Mucosa of stomach (tissue), 1 donor: Measurements from ENCODE around the gene ERICH6.

Source experiments
- H3K27me3 ChIP-seq: one replicate; pipeline ENCODE4 v1.7.0; 2013; ENCODE audit warnings: mild to moderate bottlenecking, low read length; ENCODE audit not compliant: control insufficient read depth, insufficient read depth
- H3K36me3 ChIP-seq: one replicate; pipeline ENCODE4 v1.7.0; 2013; ENCODE audit warnings: low read length; ENCODE audit not compliant: control insufficient read depth, insufficient read depth
- H3K4me1 ChIP-seq: one replicate; pipeline ENCODE4 v1.7.0; 2013; ENCODE audit warnings: mild to moderate bottlenecking, low read length; ENCODE audit not compliant: control insufficient read depth, insufficient read depth
- H3K4me3 ChIP-seq: one replicate; pipeline ENCODE4 v1.7.0; 2013; ENCODE audit warnings: low read length
- H3K9ac ChIP-seq: one replicate; pipeline ENCODE4 v1.7.0; 2013; ENCODE audit warnings: mild to moderate bottlenecking, low read length, moderate library complexity
- H3K9me3 ChIP-seq: one replicate; pipeline ENCODE4 v1.7.0; 2013; ENCODE audit warnings: mild to moderate bottlenecking, low read length, moderate library complexity; ENCODE audit not compliant: control insufficient read depth
- donor health status: Pancreatic carcinoma.

ERICH6 gene

DNA sequence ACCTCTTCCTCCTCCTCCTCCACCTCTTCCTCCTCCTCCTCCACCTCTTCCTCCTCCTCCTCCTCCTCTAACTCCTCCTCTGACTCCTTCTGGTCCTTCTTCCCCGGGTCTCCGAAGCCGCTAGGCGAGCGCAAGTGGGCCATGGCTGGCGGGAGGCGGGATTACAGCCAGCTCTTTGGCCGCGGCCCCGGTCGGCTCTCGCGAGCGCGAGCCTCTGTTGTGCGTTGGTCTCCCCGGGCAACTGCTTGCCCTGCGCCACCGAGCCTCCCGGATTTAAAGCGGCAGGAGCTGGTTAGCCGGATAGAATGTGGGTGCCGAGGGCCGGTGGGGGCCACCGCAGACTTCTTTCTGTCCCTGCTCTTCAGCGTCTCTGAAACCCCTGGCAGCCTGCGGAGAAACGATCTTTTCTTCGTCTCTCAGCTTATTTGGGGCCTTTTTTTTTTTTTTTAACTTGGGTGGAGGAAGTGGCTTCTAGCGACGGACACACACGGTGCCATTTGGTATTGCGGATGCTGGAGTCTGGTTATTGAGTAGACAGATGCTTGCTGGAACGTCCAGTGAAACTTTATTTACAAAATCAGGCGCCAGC, at the start of gene ERICH6:
Gene ERICH6, minus strand, starts transcription at position 165 of the 589 bp plus-strand sequence. Its CDS starts 22 bp downstream, at position 143.
- H3K9ac ChIP-seq, result peak within 1 kb of the TSS; percentile 88
- H3K36me3 ChIP-seq, result no peaks in the 10 kb centered on the region
- no peaks in the 10 kb centered on the region for H3K9me3 ChIP-seq
- H3K4me1 ChIP-seq, result no peaks in the 10 kb centered on the region
- peak within 1 kb of the TSS; percentile 17 for H3K4me3 ChIP-seq
- no peaks in the 10 kb centered on the region for H3K27me3 ChIP-seq

DNA sequence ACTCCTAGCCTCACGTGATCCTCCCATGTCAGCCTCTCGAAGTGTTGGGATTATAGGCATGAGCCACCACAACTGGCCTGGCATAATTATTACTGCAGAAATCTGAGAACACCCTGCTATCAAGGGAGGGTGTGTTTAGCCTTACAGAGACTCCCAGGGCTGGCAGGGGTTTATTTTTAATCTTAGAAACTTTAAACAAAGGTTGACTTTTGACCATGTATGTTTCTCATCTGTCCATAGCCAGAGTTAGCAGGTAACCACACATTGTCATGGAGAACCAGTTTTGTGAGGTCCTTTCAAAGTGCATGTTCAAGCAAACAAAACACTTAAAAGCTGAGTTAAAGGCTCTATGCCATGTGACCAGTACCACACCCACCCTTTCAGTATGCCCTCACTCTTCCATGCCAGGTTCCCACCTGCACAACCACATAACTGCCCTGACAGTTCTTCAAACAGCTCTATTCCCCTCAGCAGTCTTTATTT, 48.1 kb upstream of the ERICH6 start:
- H3K36me3 ChIP-seq, result no peaks in the 10 kb centered on the region
- H3K9me3 ChIP-seq, result no peaks in the 10 kb centered on the region
- no peak overlapping the region for H3K4me3 ChIP-seq
- peaks cover 62% of the 10 kb centered on the region for H3K4me1 ChIP-seq
- H3K9ac ChIP-seq, result no peak overlapping the region
- H3K27me3 ChIP-seq, result no peaks in the 10 kb centered on the region

DNA sequence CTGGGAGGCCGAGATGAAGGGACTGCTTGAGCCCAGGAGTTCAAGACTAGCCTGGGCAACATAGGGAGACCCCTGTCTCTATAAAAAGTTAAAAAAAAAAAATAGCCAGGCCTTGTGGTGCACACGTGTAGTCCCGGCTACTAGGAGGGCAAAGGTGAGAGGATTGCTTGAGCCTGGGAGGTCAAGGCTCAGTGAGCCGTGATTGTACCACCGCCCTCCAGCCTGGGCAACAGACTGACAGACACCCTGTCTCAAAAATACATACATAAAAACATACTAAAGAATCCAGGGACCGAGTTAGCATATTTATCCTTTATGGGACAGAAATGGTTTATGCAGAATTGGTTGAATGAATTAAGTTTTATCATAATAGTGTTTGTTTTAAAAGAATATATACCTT, 45.5 kb upstream of the ERICH6 start:
- H3K36me3 ChIP-seq, result no peaks in the 10 kb centered on the region
- H3K27me3 ChIP-seq, result no peaks in the 10 kb centered on the region
- no peak overlapping the region for H3K9ac ChIP-seq
- H3K4me1 ChIP-seq, result peaks cover 78% of the 10 kb centered on the region
- H3K9me3 ChIP-seq, result no peaks in the 10 kb centered on the region
- no peak overlapping the region for H3K4me3 ChIP-seq

- Histone ChIP-seq H3K4me1 (peaks cover 76% of the 10 kb centered on the region), H3K4me3 (no peak overlapping the region)
These were observed 44.9 kb upstream of the ERICH6 start for GRCh38 chr3:150748684-150749047.

DNA sequence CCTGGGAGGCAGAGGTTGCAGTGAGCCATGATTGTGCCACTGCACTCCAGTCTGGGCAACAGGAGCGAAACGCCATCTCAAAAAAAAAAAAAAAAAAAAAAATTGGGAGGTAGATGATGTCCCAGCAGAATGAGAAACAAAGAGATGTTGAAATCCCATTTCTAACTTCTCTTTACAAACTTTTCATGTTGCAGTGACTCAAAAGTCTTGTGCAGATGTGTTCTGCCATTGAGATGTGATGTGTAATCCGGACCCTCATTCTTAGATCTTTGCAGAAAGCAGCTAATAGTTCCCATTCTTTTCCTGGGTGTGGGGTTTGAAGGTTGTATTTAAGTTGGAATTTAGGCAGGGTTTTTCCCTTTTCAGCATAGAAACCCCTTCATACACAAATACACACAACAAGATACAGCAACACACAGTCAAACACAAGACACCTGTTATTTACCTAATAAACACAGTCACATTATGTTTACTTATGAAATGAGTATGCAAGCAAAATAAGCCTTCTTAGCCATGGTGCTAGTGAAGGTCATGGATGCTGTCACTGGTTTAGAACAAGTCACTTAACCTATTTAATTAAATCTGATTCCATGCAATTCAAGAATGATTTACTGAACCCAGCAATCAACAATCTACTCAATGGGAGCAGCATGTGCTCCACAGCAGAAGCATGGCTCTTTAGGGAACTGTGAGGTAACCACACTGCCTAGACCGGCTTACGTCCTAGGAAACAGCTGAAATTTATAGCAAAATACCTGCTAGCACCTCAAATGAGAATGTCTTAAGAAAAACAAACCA, 44.4 kb upstream of the ERICH6 start:
- Histone ChIP-seq H3K4me3 (no peak overlapping the region), H3K36me3 (no peaks in the 10 kb centered on the region), H3K9ac (no peak overlapping the region), H3K4me1 (peaks cover 70% of the 10 kb centered on the region), H3K9me3 (no peaks in the 10 kb centered on the region), H3K27me3 (no peaks in the 10 kb centered on the region)

More at GRCh38 chr3:150748684-150749047, 44.9 kb upstream of the ERICH6 start:
- no peaks in the 10 kb centered on the region for H3K36me3 ChIP-seq
- H3K27me3 ChIP-seq, result no peaks in the 10 kb centered on the region
- H3K9me3 ChIP-seq, result no peaks in the 10 kb centered on the region
- no peak overlapping the region for H3K9ac ChIP-seq

DNA sequence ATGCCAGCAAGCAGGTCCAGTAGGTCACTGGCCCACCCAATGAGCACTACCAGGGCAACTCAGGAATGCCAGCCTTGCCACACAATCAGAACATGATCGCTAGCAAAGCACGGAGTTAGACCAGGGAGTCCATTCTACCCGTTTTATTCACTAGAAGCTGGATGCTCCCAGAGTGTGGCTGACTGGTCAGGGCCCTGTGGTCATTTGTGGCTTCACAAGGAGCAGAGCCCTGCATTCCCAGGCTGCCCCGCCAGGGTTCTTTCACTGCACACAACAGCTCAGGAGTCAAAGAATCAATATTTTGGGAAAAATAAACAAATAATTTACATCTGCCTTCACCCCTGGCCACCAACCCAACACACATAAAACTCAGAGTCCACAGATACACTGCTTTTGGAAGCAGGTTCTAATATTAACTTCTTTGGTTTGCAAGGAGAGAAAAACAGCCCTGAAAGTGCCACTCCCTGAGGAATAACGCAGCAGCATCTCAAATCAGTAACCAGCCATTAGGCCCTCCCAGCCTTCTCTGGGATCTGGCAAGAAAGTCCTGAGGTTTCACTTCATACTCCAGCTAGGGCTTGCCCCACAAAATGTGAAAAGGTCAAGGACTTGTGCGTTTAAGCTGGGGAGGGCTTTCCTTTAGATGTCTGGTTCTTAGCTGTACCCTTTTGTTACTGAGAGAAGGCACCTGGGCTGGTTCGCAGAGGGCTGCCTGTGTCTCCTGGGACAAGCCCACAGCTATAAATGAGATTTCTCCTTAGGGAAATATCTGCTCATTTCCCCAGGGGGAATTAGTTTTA, 43.3 kb upstream of the ERICH6 start:
- H3K9ac ChIP-seq, result no peak overlapping the region
- H3K27me3 ChIP-seq, result no peaks in the 10 kb centered on the region
- H3K9me3 ChIP-seq, result no peaks in the 10 kb centered on the region
- peaks cover 62% of the 10 kb centered on the region for H3K4me1 ChIP-seq
- no peak overlapping the region for H3K4me3 ChIP-seq
- H3K36me3 ChIP-seq, result no peaks in the 10 kb centered on the region

- Histone ChIP-seq H3K4me1 (peaks cover 50% of the 10 kb centered on the region), H3K36me3 (peaks cover 6% of the 10 kb centered on the region), H3K9ac (no peak overlapping the region), H3K27me3 (no peaks in the 10 kb centered on the region), H3K4me3 (no peak overlapping the region), H3K9me3 (no peaks in the 10 kb centered on the region)
These were observed 42.1 kb upstream of the ERICH6 start for GRCh38 chr3:150745832-150746231.

DNA sequence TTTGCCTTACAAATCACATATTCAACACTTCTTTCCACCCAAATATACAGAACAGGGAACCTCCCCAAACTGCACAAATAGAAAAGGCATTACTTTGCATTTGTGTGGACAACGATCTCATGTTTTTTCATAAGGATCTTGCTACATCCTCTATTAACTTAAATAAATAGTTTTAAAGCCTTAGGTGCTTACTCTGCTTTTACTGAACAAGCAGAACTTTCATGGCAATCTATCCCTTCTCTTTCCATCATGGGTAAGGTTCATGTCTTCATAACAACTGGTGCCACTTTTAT, 41.1 kb upstream of the ERICH6 start:
- Histone ChIP-seq H3K9ac (no peak overlapping the region), H3K36me3 (peaks cover 6% of the 10 kb centered on the region), H3K4me1 (peaks cover 40% of the 10 kb centered on the region), H3K4me3 (no peak overlapping the region), H3K27me3 (no peaks in the 10 kb centered on the region), H3K9me3 (no peaks in the 10 kb centered on the region)

DNA sequence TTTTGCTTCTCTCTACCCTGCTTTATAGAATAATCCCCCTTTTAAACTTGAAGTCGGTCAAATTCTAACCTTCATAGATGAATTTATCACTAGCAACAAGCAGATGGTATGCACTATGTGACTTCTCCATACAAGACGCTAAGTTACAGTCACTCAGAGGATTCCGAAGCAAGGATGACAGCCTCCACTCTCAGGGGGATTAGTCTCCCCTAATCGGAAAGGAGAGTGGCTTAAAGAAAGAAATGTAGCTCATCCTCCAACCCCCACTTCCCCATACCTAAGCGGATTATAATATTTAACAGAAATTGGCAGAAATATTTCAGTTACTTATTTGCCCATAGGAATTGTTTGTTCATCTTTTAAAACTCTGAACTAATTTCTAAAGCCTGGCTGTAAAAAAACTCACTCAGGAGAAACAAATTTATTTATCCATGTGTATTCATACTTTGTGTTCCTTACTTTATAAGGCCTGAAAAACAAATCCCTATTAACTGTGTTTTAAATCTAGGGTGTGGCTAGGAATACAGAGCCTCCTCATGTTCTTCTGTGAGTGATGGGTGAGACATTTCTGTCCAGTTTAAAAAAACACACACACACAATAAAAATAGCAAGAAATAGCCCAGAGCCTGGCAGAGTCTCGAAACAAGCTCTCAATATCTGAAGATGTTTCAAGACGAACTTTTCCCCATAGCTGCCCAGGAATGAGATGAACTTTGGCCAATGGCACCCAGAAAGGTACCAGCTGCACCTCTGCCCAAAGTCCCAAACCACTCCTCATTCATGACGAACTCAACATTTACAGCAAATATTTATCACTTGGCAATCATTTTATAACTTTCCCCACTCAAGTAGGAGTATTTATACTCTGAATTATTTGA, 40.6 kb upstream of the ERICH6 start:
- H3K9me3 ChIP-seq, result no peaks in the 10 kb centered on the region
- H3K9ac ChIP-seq, result no peak overlapping the region
- no peaks in the 10 kb centered on the region for H3K27me3 ChIP-seq
- H3K4me1 ChIP-seq, result peaks cover 36% of the 10 kb centered on the region
- peaks cover 6% of the 10 kb centered on the region for H3K36me3 ChIP-seq
- H3K4me3 ChIP-seq, result no peak overlapping the region

GRCh38 chr3:150743508-150743907, 39.8 kb upstream of the ERICH6 start:
- no peak overlapping the region for H3K9ac ChIP-seq
- no peak overlapping the region for H3K4me3 ChIP-seq
- no peaks in the 10 kb centered on the region for H3K27me3 ChIP-seq
- H3K36me3 ChIP-seq, result peaks cover 6% of the 10 kb centered on the region
- no peaks in the 10 kb centered on the region for H3K9me3 ChIP-seq
- peaks cover 34% of the 10 kb centered on the region for H3K4me1 ChIP-seq

- no peak overlapping the region for H3K4me3 ChIP-seq
- no peaks in the 10 kb centered on the region for H3K27me3 ChIP-seq
- peaks cover 6% of the 10 kb centered on the region for H3K36me3 ChIP-seq
- no peak overlapping the region for H3K9ac ChIP-seq
- peaks cover 34% of the 10 kb centered on the region for H3K4me1 ChIP-seq
- no peaks in the 10 kb centered on the region for H3K9me3 ChIP-seq
These were observed 39.0 kb upstream of the ERICH6 start for GRCh38 chr3:150742679-150743078.
